ENCODE measurements around the gene MANBA.

The MANBA gene

DNA sequence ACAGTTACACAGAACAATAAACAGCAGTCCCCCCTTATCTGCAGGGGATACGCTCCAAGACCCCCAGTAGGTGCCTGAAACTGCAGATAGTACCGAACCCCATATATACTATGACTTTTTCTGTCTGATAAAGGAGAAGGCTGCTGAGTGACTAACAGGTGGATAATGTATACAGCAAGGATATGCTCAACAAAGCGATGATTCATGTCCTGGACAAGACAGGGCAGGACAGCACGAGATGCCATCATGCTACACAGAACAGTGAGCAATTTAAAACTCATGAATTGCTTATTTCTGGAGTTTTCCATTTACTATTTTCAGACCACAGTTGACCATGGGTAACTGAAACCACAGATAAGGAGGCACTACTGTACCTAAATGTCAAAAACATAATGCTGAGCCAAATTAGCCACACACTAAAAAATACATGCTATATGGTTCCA is 76.1 kb downstream of the MANBA start:
- Histone ChIP-seq H3K27me3 (ENCODE audit: control insufficient read depth, insufficient read depth, low read length, poor library complexity, severe bottlenecking) (no peaks in the 10 kb centered on the region), H3K9me3 (ENCODE audit: control insufficient read depth, low read length) (no peaks in the 10 kb centered on the region), H3K4me1 (ENCODE audit: control insufficient read depth, insufficient read depth, low read length) (no peaks in the 10 kb centered on the region), H3K27ac (ENCODE audit: insufficient read depth, low read depth, low read length, poor library complexity, severe bottlenecking) (no peak overlapping the region), H3K36me3 (ENCODE audit: control insufficient read depth, insufficient read depth, low read length) (no peaks in the 10 kb centered on the region), H3K4me3 (ENCODE audit: insufficient read depth, low read depth, low read length) (no peak overlapping the region)
- WGBS, 2 experiments, result 94 to 98% methylated on average over 4 of the region's 4 CpGs

DNA sequence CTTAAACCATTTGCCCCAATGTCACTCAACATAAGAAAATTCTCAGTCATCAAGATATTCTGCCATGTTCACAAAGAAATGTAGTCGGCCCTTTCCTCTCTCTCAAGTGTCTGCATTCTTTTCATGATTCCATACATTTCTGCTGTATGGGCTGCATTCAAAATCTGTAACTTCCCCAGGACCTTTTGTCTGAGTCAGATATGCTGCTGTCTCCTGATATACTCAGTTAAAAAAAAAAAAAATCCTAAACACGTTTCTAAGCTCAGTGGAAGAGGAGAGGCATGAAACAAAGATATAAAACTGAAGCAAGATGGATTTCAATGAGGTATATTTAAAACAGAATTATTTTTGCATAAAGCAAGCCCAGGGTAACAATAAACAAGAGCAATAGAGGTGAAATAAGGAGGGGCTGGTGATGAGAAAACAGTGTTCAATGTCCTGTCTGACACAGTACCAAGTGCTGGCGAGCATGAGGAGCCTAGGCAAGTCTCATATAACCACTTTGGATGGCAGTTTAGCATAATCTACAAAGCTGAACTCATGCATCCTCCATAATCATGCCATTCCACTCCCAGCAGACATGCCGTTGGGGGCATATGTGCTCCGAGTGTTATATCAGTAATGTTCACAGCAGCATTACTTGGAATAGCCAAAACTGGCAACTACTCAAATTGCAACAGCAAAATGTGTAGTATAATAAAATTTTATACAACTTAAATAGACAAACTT is 76.7 kb downstream of the MANBA start:
- no peak overlapping the region for H3K27ac ChIP-seq (ENCODE audit: insufficient read depth, low read depth, low read length, poor library complexity, severe bottlenecking)
- 93 to 96% methylated on average over 5 of the region's 5 CpGs for WGBS, 2 experiments

DNA sequence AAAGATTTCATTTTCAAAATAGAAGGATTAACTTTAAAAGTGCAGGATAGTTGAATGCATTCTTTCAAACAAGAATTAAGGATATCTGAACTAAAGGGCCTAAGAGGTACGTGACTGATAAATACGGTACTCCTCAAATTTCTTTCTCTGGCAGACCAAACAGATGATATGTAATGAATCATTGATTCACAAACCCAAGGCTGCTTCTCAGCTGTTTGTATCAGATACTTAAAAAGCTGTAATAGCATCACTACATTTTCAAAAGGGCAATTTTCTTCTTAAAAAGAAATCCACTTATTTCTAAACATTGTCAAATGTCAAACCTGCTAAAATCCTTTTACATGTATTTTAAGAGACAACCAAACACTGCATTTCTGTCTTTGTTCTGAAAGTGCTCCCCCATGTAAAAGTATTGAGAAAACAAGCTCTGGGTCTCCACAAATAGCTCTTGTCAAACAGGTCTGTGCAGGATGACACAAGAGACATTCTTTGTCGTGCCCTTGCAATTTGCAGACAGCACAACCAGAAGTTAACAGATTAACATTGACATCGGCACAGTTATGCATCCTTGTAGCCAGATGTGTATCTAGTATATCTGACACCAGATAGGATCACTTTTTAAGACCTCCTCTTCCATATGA is 82.0 kb downstream of the MANBA start:
- Histone ChIP-seq H3K27me3 (ENCODE audit: control insufficient read depth, insufficient read depth, low read length, poor library complexity, severe bottlenecking) (no peaks in the 10 kb centered on the region), H3K36me3 (ENCODE audit: control insufficient read depth, insufficient read depth, low read length) (no peaks in the 10 kb centered on the region), H3K4me3 (ENCODE audit: insufficient read depth, low read depth, low read length) (no peak overlapping the region), H3K27ac (ENCODE audit: insufficient read depth, low read depth, low read length, poor library complexity, severe bottlenecking) (no peak overlapping the region), H3K4me1 (ENCODE audit: control insufficient read depth, insufficient read depth, low read length) (no peaks in the 10 kb centered on the region), H3K9me3 (ENCODE audit: control insufficient read depth, low read length) (no peaks in the 10 kb centered on the region)
- 95 to 98% methylated on average over 4 of the region's 4 CpGs for WGBS, 2 experiments

More for the DNA sequence above, 76.7 kb downstream of the MANBA start:
- no peaks in the 10 kb centered on the region for H3K27me3 ChIP-seq (ENCODE audit: control insufficient read depth, insufficient read depth, low read length, poor library complexity, severe bottlenecking)
- H3K36me3 ChIP-seq (ENCODE audit: control insufficient read depth, insufficient read depth, low read length), result no peaks in the 10 kb centered on the region
- no peak overlapping the region for H3K4me3 ChIP-seq (ENCODE audit: insufficient read depth, low read depth, low read length)
- H3K9me3 ChIP-seq (ENCODE audit: control insufficient read depth, low read length), result no peaks in the 10 kb centered on the region
- H3K4me1 ChIP-seq (ENCODE audit: control insufficient read depth, insufficient read depth, low read length), result no peaks in the 10 kb centered on the region

GRCh38 chr4:102678107-102678506 is 82.7 kb downstream of the MANBA start:
- Histone ChIP-seq H3K27ac (ENCODE audit: insufficient read depth, low read depth, low read length, poor library complexity, severe bottlenecking) (no peak overlapping the region), H3K4me3 (ENCODE audit: insufficient read depth, low read depth, low read length) (no peak overlapping the region)

DNA sequence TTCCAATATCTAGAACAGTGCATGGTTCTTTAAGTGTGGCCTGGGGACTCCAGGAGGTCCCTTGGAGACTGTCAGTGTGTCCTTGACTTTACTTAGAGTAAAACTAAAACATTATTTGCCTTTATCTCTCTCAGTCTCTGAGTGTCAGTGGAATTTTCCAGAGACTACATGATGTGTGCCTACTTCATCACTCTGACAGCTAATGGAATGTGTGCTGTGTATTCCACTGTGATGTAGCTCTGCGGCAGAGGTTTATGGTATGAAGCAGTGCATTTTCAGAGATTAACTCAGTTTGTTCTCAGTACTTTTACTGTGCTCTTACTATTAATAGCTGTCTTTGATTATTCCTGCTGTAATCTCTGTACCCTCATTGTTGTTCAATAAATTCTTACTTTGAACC is 85.6 kb downstream of the MANBA start:
- Histone ChIP-seq H3K4me3 (ENCODE audit: insufficient read depth, low read depth, low read length) (no peak overlapping the region), H3K4me1 (ENCODE audit: control insufficient read depth, insufficient read depth, low read length) (no peaks in the 10 kb centered on the region), H3K9me3 (ENCODE audit: control insufficient read depth, low read length) (no peaks in the 10 kb centered on the region), H3K27me3 (ENCODE audit: control insufficient read depth, insufficient read depth, low read length, poor library complexity, severe bottlenecking) (no peaks in the 10 kb centered on the region), H3K36me3 (ENCODE audit: control insufficient read depth, insufficient read depth, low read length) (no peaks in the 10 kb centered on the region), H3K27ac (ENCODE audit: insufficient read depth, low read depth, low read length, poor library complexity, severe bottlenecking) (no peak overlapping the region)
- 94 to 100% methylated on average over 1 of the region's 1 CpG for WGBS, 2 experiments

More at GRCh38 chr4:102678107-102678506, 82.7 kb downstream of the MANBA start:
- Histone ChIP-seq H3K27me3 (ENCODE audit: control insufficient read depth, insufficient read depth, low read length, poor library complexity, severe bottlenecking) (no peaks in the 10 kb centered on the region), H3K4me1 (ENCODE audit: control insufficient read depth, insufficient read depth, low read length) (no peaks in the 10 kb centered on the region), H3K36me3 (ENCODE audit: control insufficient read depth, insufficient read depth, low read length) (no peaks in the 10 kb centered on the region), H3K9me3 (ENCODE audit: control insufficient read depth, low read length) (no peaks in the 10 kb centered on the region)
- 92 to 100% methylated on average over 1 to 2 of the region's 2 CpGs for WGBS, 2 experiments

- Histone ChIP-seq H3K36me3 (ENCODE audit: control insufficient read depth, insufficient read depth, low read length) (no peaks in the 10 kb centered on the region), H3K4me3 (ENCODE audit: insufficient read depth, low read depth, low read length) (no peak overlapping the region), H3K27ac (ENCODE audit: insufficient read depth, low read depth, low read length, poor library complexity, severe bottlenecking) (no peak overlapping the region), H3K4me1 (ENCODE audit: control insufficient read depth, insufficient read depth, low read length) (no peaks in the 10 kb centered on the region), H3K27me3 (ENCODE audit: control insufficient read depth, insufficient read depth, low read length, poor library complexity, severe bottlenecking) (no peaks in the 10 kb centered on the region), H3K9me3 (ENCODE audit: control insufficient read depth, low read length) (no peaks in the 10 kb centered on the region)
- WGBS, 2 experiments, result 100% methylated on average over 1 of the region's 1 CpG; no CpG with 5 or more reads in 1 of the 2 experiments
Measured at GRCh38 chr4:102667001-102667400, 93.8 kb downstream of the MANBA start.

DNA sequence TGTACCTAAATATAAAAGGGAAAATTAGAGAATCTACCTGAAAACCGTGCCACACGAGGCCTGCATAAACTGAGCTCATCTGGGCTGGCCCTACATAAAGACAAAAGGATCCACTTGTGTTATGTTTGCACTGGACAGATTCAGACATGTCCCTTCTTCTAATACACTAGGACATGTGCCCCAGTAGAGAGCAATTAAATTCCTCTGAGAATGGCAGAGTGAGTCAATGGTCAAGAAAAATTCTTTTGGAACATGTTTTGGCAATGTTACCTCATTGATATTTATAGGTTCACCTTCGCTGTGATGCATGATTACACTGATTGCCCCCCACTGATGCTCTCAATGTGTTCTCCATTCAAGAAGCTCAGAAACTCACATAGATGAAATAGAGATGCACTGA is 95.2 kb downstream of the MANBA start:
- 91 to 94% methylated on average over 3 of the region's 3 CpGs for WGBS, 2 experiments
- Histone ChIP-seq H3K27me3 (ENCODE audit: control insufficient read depth, insufficient read depth, low read length, poor library complexity, severe bottlenecking) (no peaks in the 10 kb centered on the region), H3K9me3 (ENCODE audit: control insufficient read depth, low read length) (no peaks in the 10 kb centered on the region), H3K36me3 (ENCODE audit: control insufficient read depth, insufficient read depth, low read length) (no peaks in the 10 kb centered on the region), H3K4me3 (ENCODE audit: insufficient read depth, low read depth, low read length) (no peak overlapping the region), H3K4me1 (ENCODE audit: control insufficient read depth, insufficient read depth, low read length) (no peaks in the 10 kb centered on the region), H3K27ac (ENCODE audit: insufficient read depth, low read depth, low read length, poor library complexity, severe bottlenecking) (no peak overlapping the region)

DNA sequence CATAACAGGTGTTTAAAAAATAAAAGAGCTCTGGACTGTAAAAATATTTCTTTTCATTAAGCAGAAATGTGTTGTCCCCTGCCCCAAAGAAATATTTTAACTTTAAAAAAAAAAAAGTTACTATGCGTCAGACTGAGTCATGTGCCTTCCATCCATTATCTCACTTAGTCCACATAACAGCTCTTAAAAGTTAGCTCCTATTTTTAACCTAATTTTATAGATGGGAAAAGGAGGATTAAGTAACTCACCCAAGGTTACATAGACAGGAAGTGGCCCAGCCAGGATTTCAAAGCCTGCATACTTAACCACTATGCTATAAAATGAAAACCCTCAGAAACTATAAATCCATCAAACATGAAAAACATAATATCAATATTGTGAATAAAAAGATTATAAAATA is 97.7 kb downstream of the MANBA start:
- WGBS, 2 experiments, result 100% methylated on average over 1 of the region's 1 CpG
- no peak overlapping the region for H3K4me3 ChIP-seq (ENCODE audit: insufficient read depth, low read depth, low read length)
- no peaks in the 10 kb centered on the region for H3K27me3 ChIP-seq (ENCODE audit: control insufficient read depth, insufficient read depth, low read length, poor library complexity, severe bottlenecking)
- H3K27ac ChIP-seq (ENCODE audit: insufficient read depth, low read depth, low read length, poor library complexity, severe bottlenecking), result no peak overlapping the region
- H3K36me3 ChIP-seq (ENCODE audit: control insufficient read depth, insufficient read depth, low read length), result no peaks in the 10 kb centered on the region
- H3K9me3 ChIP-seq (ENCODE audit: control insufficient read depth, low read length), result no peaks in the 10 kb centered on the region
- no peaks in the 10 kb centered on the region for H3K4me1 ChIP-seq (ENCODE audit: control insufficient read depth, insufficient read depth, low read length)

GRCh38 chr4:102657206-102657605 is 103.6 kb downstream of the MANBA start:
- Histone ChIP-seq H3K27ac (ENCODE audit: insufficient read depth, low read depth, low read length, poor library complexity, severe bottlenecking) (no peak overlapping the region), H3K9me3 (ENCODE audit: control insufficient read depth, low read length) (no peaks in the 10 kb centered on the region), H3K4me1 (ENCODE audit: control insufficient read depth, insufficient read depth, low read length) (no peaks in the 10 kb centered on the region), H3K4me3 (ENCODE audit: insufficient read depth, low read depth, low read length) (no peak overlapping the region), H3K27me3 (ENCODE audit: control insufficient read depth, insufficient read depth, low read length, poor library complexity, severe bottlenecking) (no peaks in the 10 kb centered on the region), H3K36me3 (ENCODE audit: control insufficient read depth, insufficient read depth, low read length) (no peaks in the 10 kb centered on the region)
- 92 to 93% methylated on average over 4 of the region's 5 CpGs for WGBS, 2 experiments

GRCh38 chr4:102647117-102647516 is 113.7 kb downstream of the MANBA start:
- H3K36me3 ChIP-seq (ENCODE audit: control insufficient read depth, insufficient read depth, low read length), result no peaks in the 10 kb centered on the region
- no peaks in the 10 kb centered on the region for H3K9me3 ChIP-seq (ENCODE audit: control insufficient read depth, low read length)
- no peaks in the 10 kb centered on the region for H3K4me1 ChIP-seq (ENCODE audit: control insufficient read depth, insufficient read depth, low read length)
- WGBS, 2 experiments, result 80 to 81% methylated on average over 1 of the region's 1 CpG
- H3K4me3 ChIP-seq (ENCODE audit: insufficient read depth, low read depth, low read length), result no peak overlapping the region
- H3K27ac ChIP-seq (ENCODE audit: insufficient read depth, low read depth, low read length, poor library complexity, severe bottlenecking), result no peak overlapping the region
- no peaks in the 10 kb centered on the region for H3K27me3 ChIP-seq (ENCODE audit: control insufficient read depth, insufficient read depth, low read length, poor library complexity, severe bottlenecking)

Data from ectodermal cell (in vitro differentiated cells).